Heart left ventricle (tissue), 16 donors: ENCODE data around the gene LPCAT1. TPM values are rescaled to one million over a fixed set of nuclear protein-coding genes. Genes with fewer than 3 reads are reported as not detected.
A peak's percentile ranks its signal among the peaks of the same experiment; 100 is the strongest.
"Not testable (repeated sequence)": the region's sequence is repeated elsewhere in the genome, so short reads cannot be mapped to it uniquely, and the experiment has no call there.

Experiments used
- ATAC-seq, 4 donors: fragments of 200-7000 bp; cut with Tn5 transposase; one replicate each; pipeline ENCODE4 v1.9.1; 2020 to 2022; ENCODE audit warnings: moderate library complexity in 4 of 4, mild to moderate bottlenecking in 3 of 4, moderate number of reproducible peaks in 1 of 4
- DNase-seq, 5 donors: peaks; one replicate each; pipeline ENCODE4 v3.0.0-alpha.2; 2020
- H3K27ac ChIP-seq, 12 donors: fragments of 200-600 bp; sonication (generic) in 4 of 12; one replicate each; pipeline versions ENCODE4 v1.5.0 to v1.8.0; 2016 to 2022; ENCODE audit warnings: mild to moderate bottlenecking in 2 of 12
- H3K27me3 ChIP-seq, 9 donors: fragments of 200-600 bp; sonication (generic) in 2 of 9; one replicate each; pipeline versions ENCODE4 v1.5.1 to v1.8.0; 2016 to 2022; ENCODE audit warnings: mild to moderate bottlenecking in 3 of 9
- H3K36me3 ChIP-seq, 9 donors: fragments of 200-600 bp; sonication (generic) in 2 of 9; one replicate each; pipeline versions ENCODE4 v1.5.0 to v1.8.0; 2018 to 2022; ENCODE audit warnings: mild to moderate bottlenecking in 2 of 9
- H3K4me1 ChIP-seq, 12 donors: fragments of 200-600 bp; sonication (generic) in 4 of 12; one replicate each; pipeline versions ENCODE4 v1.5.0 to v1.8.0; 2016 to 2022; ENCODE audit warnings: mild to moderate bottlenecking in 3 of 12
- H3K4me3 ChIP-seq, 12 donors: fragments of 200-600 bp; sonication (generic) in 4 of 12; one replicate each; pipeline versions ENCODE4 v1.5.0 to v1.8.0; 2017 to 2022; ENCODE audit warnings: mild to moderate bottlenecking in 9 of 12, moderate library complexity in 4 of 12
- H3K9me3 ChIP-seq, 12 donors: fragments of 200-600 bp; sonication (generic) in 4 of 12; one replicate each; pipeline versions ENCODE4 v1.5.0 to v1.8.0; 2016 to 2022; ENCODE audit warnings: mild to moderate bottlenecking in 1 of 12
- CTCF ChIP-seq, 12 donors: fragments of 200-600 bp; sonication (generic) in 4 of 12; IDR thresholded peaks; one replicate each; pipeline versions ENCODE4 v1.5.0 to v1.8.0; 2018 to 2022; ENCODE audit warnings: antibody characterized with exemption in 12 of 12, mild to moderate bottlenecking in 5 of 12
- POLR2A ChIP-seq, 2 donors: fragments of 450-650 bp; IDR thresholded peaks; one replicate each; pipeline ENCODE4 v1.6.1; 2017; ENCODE audit warnings: antibody characterized with exemption in 2 of 2, mild to moderate bottlenecking in 2 of 2, moderate library complexity in 2 of 2
- WGBS, 4 donors: extraction: QIAGEN DNeasy Blood & Tissue Kit in 2 of 4; methylation state at CpG; one replicate each; pipeline versions ENCODE4 v1.1.5 to v1.1.7; 2013 to 2018; 5-methylcytosine and 5-hydroxymethylcytosine counted together
- intact Hi-C, 10 donors: fragments of 100-400 bp; cut with DNase I; formaldehyde crosslinking; loops; one replicate each; pipeline versions ENCODE4 v1.11.1 to v1.14.2; 2022
- polyA plus RNA-seq, 2 donors: library from polyadenylated mRNA; stranded (reverse); fragments of 200-250 nt; gene quantifications; one replicate each; pipeline ENCODE4 v1.2.3, GENCODE V29; 2013
- total RNA-seq, 9 donors: library from RNA; depleted of rRNA in 2 of 9; stranded (reverse); fragments of >200 nt in 2 of 9; fragmentation: NEBNext Ultra II Directional in 3 of 9; extraction: Animal tissue kit (Norgen Biotek cat#: 25700) in 3 of 9; gene quantifications; one replicate each; pipeline versions ENCODE4 v1.1.0 to v1.2.4, GENCODE V29; 2016 to 2023
- donor health status: ischemic (EF 13 %, LVEDD 7.1; RV severe dilation, severe dysfunction).
- donor health status: healthy with polysubstance abuse.
- donor health status: DM: no; HTN: yes; CAD: no.
- donor health status: DM: no; HTN: no; CAD: no.
- donor health status: ischemic (EF 25% LVEDD 6.9; RV normal size, moderate dysfunction).
- donor health status: ischemic (EF 25% LVEDD 5.7; RV mildly dilated, moderate dysfunction).
- donor health status: healthy.
- donor health status: DM: yes; HTN: yes; CAD: no.
- donor health status: ischemic (EF 35%, LVEDD 5.7; RV mildly dilated, moderate dysfunction).
- donor health status: nonischemic (EF 11% LVEDD 7.7; RV severe dilation, severe dysfunction).
- donor health status: DM: yes; HTN: yes; CAD: no.
- donor health status: PGD.
- donor health status: ischemic (EF 29% LVEDD 5.4; RV normal size, mild dysfunction).
- donor health status: nonischemic (EF 23%, LVEDD 6.1; RV moderate dilation, normal function).

Gene LPCAT1
- total and polyA plus RNA-seq, 11 donors = 8.2 to 30.6 (median 9.9) TPM

GRCh38 chr5:1515921-1516571, 7.7 kb downstream of the LPCAT1 start:
- DNase-seq = peak in 2 of 5 donors; percentile 5 to 11
- no peak for ATAC-seq
- H3K27ac ChIP-seq = peak overlapping the region in 1 of 12 donors; percentile 18
- no peaks in the 10 kb centered on the region for H3K9me3 ChIP-seq
- 90 to 91% (median 91%) methylated on average over 7 to 8 of the region's 8 CpGs for WGBS, 4 donors
- H3K27me3 ChIP-seq = no peaks in the 10 kb centered on the region
- H3K4me3 ChIP-seq = no peak overlapping the region
- peaks cover 0 to 42% (median 0%) of the 10 kb centered on the region in 12 donors for H3K4me1 ChIP-seq
- peaks cover 0 to 59% (median 13%) of the 10 kb centered on the region in 9 donors for H3K36me3 ChIP-seq
- TF ChIP-seq POLR2A (IDR thresholded peaks at IDR 0.05) = no peak
- intact Hi-C loops = no loop called here

DNA sequence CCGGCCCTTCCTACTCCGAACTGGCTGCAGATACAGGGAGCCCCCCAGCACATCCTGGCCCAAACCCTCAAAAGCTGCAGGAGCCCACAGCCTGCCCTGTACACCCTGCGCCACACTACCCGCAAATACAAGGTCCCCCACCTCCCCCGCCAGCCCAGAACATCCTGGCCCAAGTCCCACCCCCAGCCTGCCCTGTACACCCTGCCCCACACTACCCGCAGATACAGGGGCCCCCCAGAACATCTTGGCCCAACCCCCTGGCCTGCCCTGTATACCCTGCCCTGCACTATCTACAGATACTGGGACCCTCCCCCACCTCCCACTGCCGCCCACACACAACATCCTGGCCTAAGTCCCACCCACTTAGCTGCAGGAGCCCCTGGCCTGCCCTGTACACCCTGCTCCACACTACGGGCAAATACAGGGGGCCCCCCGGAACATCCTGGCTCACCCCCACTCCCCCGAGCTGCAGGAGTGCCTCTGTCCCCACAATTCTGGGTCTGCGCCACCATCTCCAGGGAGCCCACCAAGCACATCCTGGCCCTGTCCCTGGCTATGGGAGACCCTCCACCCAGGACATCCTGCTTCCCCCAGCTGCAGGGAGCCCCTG, 8.3 kb downstream of the LPCAT1 start:
- no peak for TF ChIP-seq POLR2A (IDR thresholded peaks at IDR 0.05)
- TF ChIP-seq CTCF (IDR thresholded peaks at IDR 0.05) = no peak
- peaks cover 0 to 63% (median 12%) of the 10 kb centered on the region in 9 donors for H3K36me3 ChIP-seq
- ATAC-seq (no peak), DNase-seq (peak in 4 of 5 donors; percentile 15 to 51 (median 22))
- peak overlapping the region in 1 of 12 donors; percentile 18 for H3K27ac ChIP-seq
- intact Hi-C loops = no loop called here
- no peaks in the 10 kb centered on the region for H3K27me3 ChIP-seq
- no peaks in the 10 kb centered on the region for H3K9me3 ChIP-seq
- 81 to 91% (median 84%) methylated on average over 11 of the region's 11 CpGs for WGBS, 4 donors
- H3K4me3 ChIP-seq = no peak overlapping the region
- peaks cover 0 to 42% (median 0%) of the 10 kb centered on the region in 12 donors for H3K4me1 ChIP-seq

- H3K27ac ChIP-seq, H3K27me3 ChIP-seq, ATAC-seq, H3K9me3 ChIP-seq, H3K4me3 ChIP-seq, intact Hi-C loops: not testable (repeated sequence)
- peak in 2 of 5 donors; percentile 9 to 14 for DNase-seq
- 92 to 96% (median 94%) methylated on average over 8 to 11 of the region's 11 CpGs for WGBS, 4 donors
- H3K4me1 ChIP-seq = peaks cover 0 to 39% (median 0%) of the 10 kb centered on the region in 12 donors
- H3K36me3 ChIP-seq = peaks cover 0 to 62% (median 9%) of the 10 kb centered on the region in 9 donors
Measured at GRCh38 chr5:1514819-1515310, 8.9 kb downstream of the LPCAT1 start.

GRCh38 chr5:1514027-1514818, 9.5 kb downstream of the LPCAT1 start:
- H3K9me3 ChIP-seq = no peaks in the 10 kb centered on the region
- intact Hi-C loops = no loop called here
- TF ChIP-seq CTCF (IDR thresholded peaks at IDR 0.05) (no peak), POLR2A (IDR thresholded peaks at IDR 0.05) (no peak)
- no peak overlapping the region for H3K27ac ChIP-seq
- H3K4me1 ChIP-seq = peaks cover 0 to 37% (median 0%) of the 10 kb centered on the region in 12 donors
- H3K36me3 ChIP-seq = peaks cover 0 to 57% (median 9%) of the 10 kb centered on the region in 9 donors
- no peaks in the 10 kb centered on the region for H3K27me3 ChIP-seq
- no peak for ATAC-seq
- peak in 4 of 5 donors; percentile 11 to 51 (median 18) for DNase-seq
- 85 to 92% (median 87%) methylated on average over 23 to 30 of the region's 30 CpGs for WGBS, 4 donors
- no peak overlapping the region for H3K4me3 ChIP-seq
